WTC11 (cell line): ENCODE data around the gene SETD3.

ENCODE experiments used
- CBFB ChIP-seq: sonication (generic); formaldehyde crosslinking; IDR thresholded peaks from 2 replicates; pipeline ENCODE4 v1.8.1; 2022; ENCODE audit warnings: mild to moderate bottlenecking, low read depth, missing genetic modification reagents
- ESRRA ChIP-seq: sonication (generic); formaldehyde crosslinking; IDR thresholded peaks from 2 replicates; pipeline ENCODE4 v1.8.1; 2022; ENCODE audit warnings: mild to moderate bottlenecking, missing genetic modification reagents, borderline replicate concordance
- JUN ChIP-seq: sonication (generic); formaldehyde crosslinking; IDR thresholded peaks from 2 replicates; pipeline ENCODE4 v1.8.0; 2023; ENCODE audit warnings: mild to moderate bottlenecking, missing genetic modification reagents
- TEAD4 ChIP-seq: sonication (generic); formaldehyde crosslinking; IDR thresholded peaks from 2 replicates; pipeline ENCODE4 v1.8.0; 2022; ENCODE audit warnings: mild to moderate bottlenecking, missing genetic modification reagents
- ZBTB21 ChIP-seq: sonication (generic); formaldehyde crosslinking; IDR thresholded peaks from 2 replicates; pipeline ENCODE4 v1.8.1; 2023; ENCODE audit warnings: mild to moderate bottlenecking, missing genetic modification reagents, borderline replicate concordance
- ZNF138 ChIP-seq: sonication (generic); formaldehyde crosslinking; conservative IDR thresholded peaks from 2 replicates; pipeline ENCODE4 v1.8.1; 2022; ENCODE audit warnings: mild to moderate bottlenecking, moderate library complexity, missing genetic modification reagents
- TF ChIP-seq, protein P1 (sequence below): fragments of 200-600 bp; IDR thresholded peaks from 2 replicates; pipeline ENCODE4 v1.8.0; 2022; ENCODE audit warnings: antibody characterized with exemption
- TF ChIP-seq, protein P2 (sequence below): sonication (generic); formaldehyde crosslinking; IDR thresholded peaks from 2 replicates; pipeline ENCODE4 v1.8.0; 2022; ENCODE audit warnings: mild to moderate bottlenecking, missing genetic modification reagents
- TF ChIP-seq, protein P3 (sequence below): sonication (generic); formaldehyde crosslinking; IDR thresholded peaks from 2 replicates; pipeline ENCODE4 v1.8.1; 2023; ENCODE audit warnings: mild to moderate bottlenecking, missing genetic modification reagents, moderate library complexity
- TF ChIP-seq, protein P4 (sequence below): sonication (generic); formaldehyde crosslinking; IDR thresholded peaks from 2 replicates; pipeline ENCODE4 v1.8.0; 2022; ENCODE audit warnings: mild to moderate bottlenecking, missing genetic modification reagents
- TF ChIP-seq, protein P5 (sequence below): sonication (generic); formaldehyde crosslinking; IDR thresholded peaks from 2 replicates; pipeline ENCODE4 v1.8.1; 2022; ENCODE audit warnings: low read depth, missing genetic modification reagents, borderline replicate concordance
- TF ChIP-seq, protein P6 (sequence below): sonication (generic); formaldehyde crosslinking; IDR thresholded peaks from 2 replicates; pipeline ENCODE4 v1.8.1; 2022; ENCODE audit warnings: low read depth, mild to moderate bottlenecking, moderate library complexity, missing genetic modification reagents, borderline replicate concordance

DNA sequence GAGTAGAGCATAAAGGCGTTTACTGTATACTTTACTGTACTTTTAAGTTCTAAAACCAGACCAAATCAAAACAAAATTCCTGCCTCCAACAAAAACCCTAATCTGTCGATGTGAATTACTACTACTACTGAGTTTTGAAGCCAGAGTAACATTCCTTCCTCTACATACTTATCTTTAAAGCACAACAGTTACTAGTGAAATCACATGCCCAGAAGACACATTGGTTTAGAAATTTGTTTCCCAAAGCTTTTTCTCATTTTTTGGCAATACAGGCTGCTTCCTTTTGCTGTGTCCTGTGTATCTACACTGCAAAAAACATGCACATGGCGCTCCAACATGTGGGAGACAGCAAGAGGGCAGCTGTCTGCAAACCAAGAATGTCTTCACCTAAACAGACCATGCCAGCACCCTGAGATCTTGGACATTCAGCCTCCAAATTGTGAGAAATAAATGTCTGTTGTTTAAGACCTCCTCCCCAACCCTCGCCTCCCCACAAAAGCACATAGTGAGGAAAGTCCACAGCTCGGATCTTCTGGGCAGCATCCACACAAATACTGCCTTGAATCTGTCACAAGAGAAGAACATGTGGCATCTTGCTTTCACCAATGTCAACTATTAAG lies 21.1 kb downstream of the SETD3 start:
- TF ChIP-seq ZNF138 (no peak), ESRRA (CRISPR knock-in tag) (no peak), JUN (CRISPR knock-in tag) (no peak), TEAD4 (CRISPR knock-in tag) (no peak), ZBTB21 (CRISPR knock-in tag) (no peak), CBFB (no peak)
- TF ChIP-seq, protein P1, sequence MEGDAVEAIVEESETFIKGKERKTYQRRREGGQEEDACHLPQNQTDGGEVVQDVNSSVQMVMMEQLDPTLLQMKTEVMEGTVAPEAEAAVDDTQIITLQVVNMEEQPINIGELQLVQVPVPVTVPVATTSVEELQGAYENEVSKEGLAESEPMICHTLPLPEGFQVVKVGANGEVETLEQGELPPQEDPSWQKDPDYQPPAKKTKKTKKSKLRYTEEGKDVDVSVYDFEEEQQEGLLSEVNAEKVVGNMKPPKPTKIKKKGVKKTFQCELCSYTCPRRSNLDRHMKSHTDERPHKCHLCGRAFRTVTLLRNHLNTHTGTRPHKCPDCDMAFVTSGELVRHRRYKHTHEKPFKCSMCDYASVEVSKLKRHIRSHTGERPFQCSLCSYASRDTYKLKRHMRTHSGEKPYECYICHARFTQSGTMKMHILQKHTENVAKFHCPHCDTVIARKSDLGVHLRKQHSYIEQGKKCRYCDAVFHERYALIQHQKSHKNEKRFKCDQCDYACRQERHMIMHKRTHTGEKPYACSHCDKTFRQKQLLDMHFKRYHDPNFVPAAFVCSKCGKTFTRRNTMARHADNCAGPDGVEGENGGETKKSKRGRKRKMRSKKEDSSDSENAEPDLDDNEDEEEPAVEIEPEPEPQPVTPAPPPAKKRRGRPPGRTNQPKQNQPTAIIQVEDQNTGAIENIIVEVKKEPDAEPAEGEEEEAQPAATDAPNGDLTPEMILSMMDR: no peak
- TF ChIP-seq, protein P2, sequence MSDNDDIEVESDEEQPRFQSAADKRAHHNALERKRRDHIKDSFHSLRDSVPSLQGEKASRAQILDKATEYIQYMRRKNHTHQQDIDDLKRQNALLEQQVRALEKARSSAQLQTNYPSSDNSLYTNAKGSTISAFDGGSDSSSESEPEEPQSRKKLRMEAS (CRISPR knock-in tag): no peak
- TF ChIP-seq, protein P3, sequence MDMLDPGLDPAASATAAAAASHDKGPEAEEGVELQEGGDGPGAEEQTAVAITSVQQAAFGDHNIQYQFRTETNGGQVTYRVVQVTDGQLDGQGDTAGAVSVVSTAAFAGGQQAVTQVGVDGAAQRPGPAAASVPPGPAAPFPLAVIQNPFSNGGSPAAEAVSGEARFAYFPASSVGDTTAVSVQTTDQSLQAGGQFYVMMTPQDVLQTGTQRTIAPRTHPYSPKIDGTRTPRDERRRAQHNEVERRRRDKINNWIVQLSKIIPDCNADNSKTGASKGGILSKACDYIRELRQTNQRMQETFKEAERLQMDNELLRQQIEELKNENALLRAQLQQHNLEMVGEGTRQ (CRISPR knock-in tag): no peak
- TF ChIP-seq, protein P4, sequence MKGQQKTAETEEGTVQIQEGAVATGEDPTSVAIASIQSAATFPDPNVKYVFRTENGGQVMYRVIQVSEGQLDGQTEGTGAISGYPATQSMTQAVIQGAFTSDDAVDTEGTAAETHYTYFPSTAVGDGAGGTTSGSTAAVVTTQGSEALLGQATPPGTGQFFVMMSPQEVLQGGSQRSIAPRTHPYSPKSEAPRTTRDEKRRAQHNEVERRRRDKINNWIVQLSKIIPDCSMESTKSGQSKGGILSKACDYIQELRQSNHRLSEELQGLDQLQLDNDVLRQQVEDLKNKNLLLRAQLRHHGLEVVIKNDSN (CRISPR knock-in tag): no peak
- TF ChIP-seq, protein P5, sequence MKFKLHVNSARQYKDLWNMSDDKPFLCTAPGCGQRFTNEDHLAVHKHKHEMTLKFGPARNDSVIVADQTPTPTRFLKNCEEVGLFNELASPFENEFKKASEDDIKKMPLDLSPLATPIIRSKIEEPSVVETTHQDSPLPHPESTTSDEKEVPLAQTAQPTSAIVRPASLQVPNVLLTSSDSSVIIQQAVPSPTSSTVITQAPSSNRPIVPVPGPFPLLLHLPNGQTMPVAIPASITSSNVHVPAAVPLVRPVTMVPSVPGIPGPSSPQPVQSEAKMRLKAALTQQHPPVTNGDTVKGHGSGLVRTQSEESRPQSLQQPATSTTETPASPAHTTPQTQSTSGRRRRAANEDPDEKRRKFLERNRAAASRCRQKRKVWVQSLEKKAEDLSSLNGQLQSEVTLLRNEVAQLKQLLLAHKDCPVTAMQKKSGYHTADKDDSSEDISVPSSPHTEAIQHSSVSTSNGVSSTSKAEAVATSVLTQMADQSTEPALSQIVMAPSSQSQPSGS (CRISPR knock-in tag): no peak
- TF ChIP-seq, protein P6, sequence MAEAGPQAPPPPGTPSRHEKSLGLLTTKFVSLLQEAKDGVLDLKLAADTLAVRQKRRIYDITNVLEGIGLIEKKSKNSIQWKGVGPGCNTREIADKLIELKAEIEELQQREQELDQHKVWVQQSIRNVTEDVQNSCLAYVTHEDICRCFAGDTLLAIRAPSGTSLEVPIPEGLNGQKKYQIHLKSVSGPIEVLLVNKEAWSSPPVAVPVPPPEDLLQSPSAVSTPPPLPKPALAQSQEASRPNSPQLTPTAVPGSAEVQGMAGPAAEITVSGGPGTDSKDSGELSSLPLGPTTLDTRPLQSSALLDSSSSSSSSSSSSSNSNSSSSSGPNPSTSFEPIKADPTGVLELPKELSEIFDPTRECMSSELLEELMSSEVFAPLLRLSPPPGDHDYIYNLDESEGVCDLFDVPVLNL: no peak
